AG04449 (cell line): ENCODE data around the gene GAB2.

Experiments
- CTCF ChIA-PET: fragments of 350-600 bp; formaldehyde crosslinking; extraction: SDS; loops from one replicate; lab custom pipeline; 2021; ENCODE audit warnings: antibody characterized with exemption; lab: Yijun Ruan, JAX
- POLR2A ChIA-PET: fragments of 400-600, 350-600 bp; formaldehyde crosslinking; extraction: SDS; loops from one replicate; lab custom pipeline; 2020; ENCODE audit warnings: antibody characterized with exemption, inconsistent platforms; lab: Yijun Ruan, JAX
- DNase-seq: peaks from one replicate; pipeline ENCODE4 v3.0.0-alpha.2; 2010; ENCODE audit warnings: low read depth, low spot score
- H3K4me3 ChIP-seq: 2 replicates; pipeline ENCODE4 v1.5.1; 2011; ENCODE audit warnings: low read depth, mild to moderate bottlenecking, control low read depth, low read length
- CTCF ChIP-seq: IDR thresholded peaks from one replicate; pipeline ENCODE4 v1.5.1; 2011; ENCODE audit warnings: mild to moderate bottlenecking, moderate library complexity, low read length, control low read depth, inconsistent platforms; ENCODE audit not compliant: insufficient read depth; ENCODE audit errors: missing control alignments

GAB2 gene

GRCh38 chr11:78392854-78393253 is 24.8 kb downstream of the GAB2 start:
- CTCF ChIA-PET: interaction anchor here (0.9 to 1.3 kb wide), 3 partner anchors 20 to 164 kb away, joined by 3 to 4 read pairs (median 3); no protein-coding TSS in a partner anchor
- no peak overlapping the region for H3K4me3 ChIP-seq
- no peak for TF ChIP-seq CTCF
- POLR2A ChIA-PET: no interaction called here
- no peak for DNase-seq

DNA sequence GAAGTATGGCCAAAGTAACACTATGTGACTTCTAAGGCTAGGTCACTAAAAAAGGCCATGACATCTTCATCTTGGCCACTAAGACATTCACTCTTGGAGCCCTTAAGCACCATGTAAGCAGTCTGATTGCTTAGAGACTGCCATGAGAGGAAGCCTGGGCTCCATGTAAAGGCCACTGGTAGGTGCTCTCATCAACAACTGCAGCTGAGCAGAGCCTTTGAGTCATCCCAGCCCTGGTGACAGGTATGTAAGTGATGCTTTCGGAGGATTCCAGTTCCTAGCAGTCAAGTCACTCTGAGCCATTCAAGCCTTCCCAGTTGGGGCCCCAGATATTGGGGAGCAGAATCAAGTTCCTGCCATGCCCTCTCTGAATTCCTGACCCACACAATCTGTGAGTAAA is 26.2 kb downstream of the GAB2 start:
- TF ChIP-seq CTCF: no peak
- H3K4me3 ChIP-seq: no peak overlapping the region
- ChIA-PET POLR2A (no interaction called here), CTCF (interaction anchor here (1.9 kb wide), 1 partner anchor 10 kb away, joined by 5 read pairs; no protein-coding TSS in a partner anchor)
- no peak for DNase-seq

- TF ChIP-seq CTCF: no peak
- CTCF ChIA-PET: interaction anchor here (1.9 kb wide), 1 partner anchor 10 kb away, joined by 5 read pairs; no protein-coding TSS in a partner anchor
Observed at GRCh38 chr11:78390809-78391208, 26.8 kb downstream of the GAB2 start.

DNA sequence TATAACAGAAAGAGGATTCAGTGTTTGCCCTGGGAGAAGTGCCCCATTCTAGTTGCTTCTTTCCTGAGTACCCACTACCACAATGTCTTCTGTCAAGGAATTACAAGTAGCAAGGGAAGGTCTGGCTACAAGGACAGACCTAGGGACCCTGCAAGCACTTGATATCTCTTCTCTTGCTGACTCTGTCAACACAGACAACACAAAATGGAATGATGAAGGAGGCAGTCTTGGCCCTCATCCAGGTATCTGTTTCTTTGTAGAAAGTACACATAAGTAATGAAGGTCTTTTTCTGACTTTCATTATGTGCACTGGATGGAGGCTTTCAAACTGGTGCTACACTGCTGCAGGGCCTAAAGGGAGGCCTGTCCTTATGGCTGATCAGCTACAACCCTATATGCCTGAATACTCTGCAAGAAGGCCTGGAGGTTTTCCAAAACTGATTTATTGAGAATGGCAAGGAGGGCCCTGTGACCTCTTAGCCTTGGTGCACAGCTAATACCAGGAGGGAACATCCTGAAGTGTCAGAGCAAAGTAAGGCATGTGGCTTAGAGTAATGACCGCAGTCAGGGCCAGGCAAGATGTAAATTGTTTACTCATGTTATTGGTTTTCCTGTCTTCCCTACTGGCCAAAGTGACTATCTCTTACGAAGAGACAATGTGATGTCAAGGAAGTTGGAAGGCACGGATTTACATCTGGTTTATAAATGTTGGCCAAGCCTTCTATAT is 31.2 kb downstream of the GAB2 start:
- DNase-seq: no peak
- ChIA-PET POLR2A (no interaction called here), CTCF (interaction anchor here (1.7 kb wide), 1 partner anchor 179 kb away, joined by 4 read pairs; no protein-coding TSS in a partner anchor)
- H3K4me3 ChIP-seq: no peak overlapping the region
- TF ChIP-seq CTCF: no peak

More at GRCh38 chr11:78390809-78391208, 26.8 kb downstream of the GAB2 start:
- H3K4me3 ChIP-seq: no peak overlapping the region
- DNase-seq: no peak
- POLR2A ChIA-PET: no interaction called here

GRCh38 chr11:78385205-78385604 is 32.4 kb downstream of the GAB2 start:
- no peak for TF ChIP-seq CTCF
- POLR2A ChIA-PET: no interaction called here
- CTCF ChIA-PET: interaction anchor here (1.7 kb wide), 1 partner anchor 180 kb away, joined by 4 read pairs; no protein-coding TSS in a partner anchor
- DNase-seq: no peak
- H3K4me3 ChIP-seq: no peak overlapping the region

- ChIA-PET CTCF (interaction anchor here (0.7 kb wide), 1 partner anchor 233 kb away, joined by 3 read pairs; no protein-coding TSS in a partner anchor), POLR2A (no interaction called here)
- no peak for TF ChIP-seq CTCF
Observed at GRCh38 chr11:78384231-78384630, 33.4 kb downstream of the GAB2 start.

More at GRCh38 chr11:78384231-78384630, 33.4 kb downstream of the GAB2 start:
- no peak for DNase-seq
- H3K4me3 ChIP-seq: no peak overlapping the region
